Mammary epithelial cell (primary cell): ENCODE measurements around the gene RUSC1.

ENCODE experiments used
- CTCF ChIP-seq, 2 donors: IDR thresholded peaks in 1 of 2; conservative IDR thresholded peaks in 1 of 2; 2 replicates each; pipeline ENCODE4 v1.5.1; 2011 to 2012; ENCODE audit warnings: inconsistent platforms in 2 of 2, low read length in 2 of 2, mild to moderate bottlenecking in 2 of 2, control low read depth in 1 of 2, low read depth in 1 of 2; ENCODE audit not compliant: insufficient read depth in 1 of 2; ENCODE audit errors: extremely low read depth in 1 of 2
- EZH2 ChIP-seq: IDR thresholded peaks from 2 replicates; pipeline ENCODE4 v1.6.1; 2012; ENCODE audit warnings: low read length, inconsistent platforms, borderline replicate concordance

GRCh38 chr1:155360051-155360450 is 39.4 kb downstream of the RUSC1 start:
- TF ChIP-seq EZH2 (no peak), CTCF (conservative IDR thresholded peaks at IDR 0.05 in 1 of 2, IDR thresholded peaks at IDR 0.05 in 1 of 2; ENCODE audit: extremely low read depth in 1 of 2, insufficient read depth in 1 of 2, low read depth in 1 of 2, low read length in 2 of 2) (no peak)
